Neural cell (in vitro differentiated cells): ENCODE data around the gene VWA8. TPM values are rescaled to one million over a fixed set of nuclear protein-coding genes. Genes with fewer than 3 reads are reported as not detected.

Experiments
- H2AFZ ChIP-seq: fragments of 200-600, 300-800 bp; sonication (generic), shearing (Covaris generic); 2 replicates; pipeline ENCODE4 v1.6.0; 2014; ENCODE audit warnings: low read depth, mild to moderate bottlenecking, antibody characterized with exemption, low read length, moderate library complexity
- H3F3A ChIP-seq: fragments of 200-600 bp; shearing (Covaris generic); 2 replicates; pipeline ENCODE4 v1.6.1; 2016; ENCODE audit warnings: mild to moderate bottlenecking, moderate library complexity, mixed read lengths, antibody characterized with exemption, low read length; ENCODE audit not compliant: insufficient read depth, poor library complexity, severe bottlenecking
- H3K27ac ChIP-seq: fragments of 200-600, 300-800 bp; sonication (generic), shearing (Covaris generic); 2 replicates; pipeline ENCODE4 v1.5.1; 2014; ENCODE audit warnings: mild to moderate bottlenecking, low read length, moderate library complexity
- H3K27me3 ChIP-seq: fragments of 300-800, 200-600 bp; sonication (generic), shearing (Covaris generic); 2 replicates; pipeline ENCODE4 v1.6.0; 2014; ENCODE audit warnings: mild to moderate bottlenecking, low read depth, low read length, moderate library complexity; ENCODE audit not compliant: insufficient read depth
- H3K36me3 ChIP-seq: fragments of 300-800, 200-600 bp; sonication (generic), shearing (Covaris generic); 2 replicates; pipeline ENCODE4 v1.5.1; 2014; ENCODE audit warnings: mild to moderate bottlenecking, antibody characterized with exemption, low read length, moderate library complexity; ENCODE audit not compliant: insufficient read depth
- H3K4me2 ChIP-seq: fragments of 300-800, 200-600 bp; sonication (generic), shearing (Covaris generic); 2 replicates; pipeline ENCODE4 v1.6.0; 2014; ENCODE audit warnings: mild to moderate bottlenecking, low read length
- H3K4me3 ChIP-seq: fragments of 300-800, 200-600 bp; sonication (generic), shearing (Covaris generic); 2 replicates; pipeline ENCODE4 v1.5.1; 2014; ENCODE audit warnings: mild to moderate bottlenecking, low read length, moderate library complexity
- H3K79me2 ChIP-seq: fragments of 200-600 bp; shearing (Covaris generic); replicated peaks from 2 replicates; pipeline ENCODE4 v1.6.0; 2014; ENCODE audit warnings: mild to moderate bottlenecking, low read length, moderate library complexity; ENCODE audit not compliant: insufficient read depth
- H3K9ac ChIP-seq: fragments of 300-800, 200-600 bp; sonication (generic), shearing (Covaris generic); 2 replicates; pipeline ENCODE4 v1.6.1; 2016; ENCODE audit warnings: mild to moderate bottlenecking, low read length, mixed read lengths
- H3K9me2 ChIP-seq: fragments of 200-600 bp; shearing (Covaris generic); 2 replicates; pipeline ENCODE4 v1.6.1; 2016; ENCODE audit warnings: mild to moderate bottlenecking, low read length, mixed read lengths; ENCODE audit not compliant: insufficient read depth
- H3K9me3 ChIP-seq: fragments of 200-600, 300-800 bp; sonication (generic), shearing (Covaris generic); 2 replicates; pipeline ENCODE4 v1.6.1; 2016; ENCODE audit warnings: mild to moderate bottlenecking, mixed run types, low read length, moderate library complexity, mixed read lengths
- H4K20me1 ChIP-seq: fragments of 200-600 bp; shearing (Covaris generic); 2 replicates; pipeline ENCODE4 v1.6.1; 2016; ENCODE audit warnings: mild to moderate bottlenecking, mixed run types; ENCODE audit not compliant: insufficient read depth
- CTCF ChIP-seq: fragments of 450-650 bp; IDR thresholded peaks from 2 replicates; pipeline ENCODE4 v1.5.1; 2014; ENCODE audit warnings: antibody characterized with exemption, mild to moderate bottlenecking, moderate library complexity; ENCODE audit not compliant: poor library complexity, severe bottlenecking
- EP300 ChIP-seq: fragments of 450-650 bp; conservative IDR thresholded peaks from 2 replicates; pipeline ENCODE4 v1.6.1; 2014; ENCODE audit warnings: antibody characterized with exemption, mild to moderate bottlenecking, moderate library complexity; ENCODE audit not compliant: poor library complexity, severe bottlenecking
- EZH2 ChIP-seq: fragments of 200-600, 300-800 bp; shearing (Covaris generic), sonication (generic); IDR thresholded peaks from 2 replicates; pipeline ENCODE4 v1.6.1; 2014; ENCODE audit warnings: antibody characterized with exemption, low read length, borderline replicate concordance, mild to moderate bottlenecking; ENCODE audit not compliant: insufficient read depth, poor library complexity, severe bottlenecking
- MXI1 ChIP-seq: fragments of 450-650 bp; conservative IDR thresholded peaks from 2 replicates; pipeline ENCODE4 v1.6.1; 2014; ENCODE audit warnings: antibody characterized with exemption, mild to moderate bottlenecking; ENCODE audit not compliant: poor library complexity, severe bottlenecking
- POLR2AphosphoS5 ChIP-seq: IDR thresholded peaks from 2 replicates; pipeline ENCODE4 v1.6.1; 2012
- RAD21 ChIP-seq: fragments of 450-650 bp; conservative IDR thresholded peaks from 2 replicates; pipeline ENCODE4 v1.6.1; 2014; ENCODE audit warnings: antibody characterized with exemption, mild to moderate bottlenecking, moderate library complexity
- REST ChIP-seq: IDR thresholded peaks from 2 replicates; pipeline ENCODE4 v1.6.1; 2012; ENCODE audit warnings: borderline replicate concordance
- SMC3 ChIP-seq: fragments of 450-650 bp; conservative IDR thresholded peaks from 2 replicates; pipeline ENCODE4 v1.6.1; 2014; ENCODE audit warnings: antibody characterized with exemption, mild to moderate bottlenecking, moderate library complexity; ENCODE audit not compliant: poor library complexity
- TAF1 ChIP-seq: IDR thresholded peaks from 2 replicates; pipeline ENCODE4 v1.6.1; 2012; ENCODE audit warnings: low read depth
- polyA plus RNA-seq: library from polyadenylated mRNA; depleted of rRNA; stranded (reverse); fragments of >200 nt; gene quantifications from 2 replicates; pipeline ENCODE4 v1.2.3, GENCODE V29; 2014

The VWA8 gene
- polyA plus RNA-seq, 1 donor from 2014 or later = 3.6 TPM

- no peaks in the 10 kb centered on the region for H3K36me3 ChIP-seq
- TF ChIP-seq CTCF (peak; percentile 76), MXI1 (no peak), POLR2AphosphoS5 (no peak), RAD21 (peak; percentile 78), TAF1 (no peak), SMC3 (peak; percentile 78)
- no peak overlapping the region for H2AFZ ChIP-seq
- H3K4me3 ChIP-seq = no peak overlapping the region
- H3K9me3 ChIP-seq = no peaks in the 10 kb centered on the region
- H4K20me1 ChIP-seq = no peaks in the 10 kb centered on the region
- H3K4me2 ChIP-seq = no peak overlapping the region
- no peaks in the 10 kb centered on the region for H3K27me3 ChIP-seq
- H3K27ac ChIP-seq = no peak overlapping the region
- H3F3A ChIP-seq = no peaks in the 10 kb centered on the region
- no peak overlapping the region for H3K9ac ChIP-seq
- no peaks in the 10 kb centered on the region for H3K79me2 ChIP-seq
- no peaks in the 10 kb centered on the region for H3K9me2 ChIP-seq
These were observed 308.1 kb downstream of the VWA8 start for GRCh38 chr13:41652735-41653361.

DNA sequence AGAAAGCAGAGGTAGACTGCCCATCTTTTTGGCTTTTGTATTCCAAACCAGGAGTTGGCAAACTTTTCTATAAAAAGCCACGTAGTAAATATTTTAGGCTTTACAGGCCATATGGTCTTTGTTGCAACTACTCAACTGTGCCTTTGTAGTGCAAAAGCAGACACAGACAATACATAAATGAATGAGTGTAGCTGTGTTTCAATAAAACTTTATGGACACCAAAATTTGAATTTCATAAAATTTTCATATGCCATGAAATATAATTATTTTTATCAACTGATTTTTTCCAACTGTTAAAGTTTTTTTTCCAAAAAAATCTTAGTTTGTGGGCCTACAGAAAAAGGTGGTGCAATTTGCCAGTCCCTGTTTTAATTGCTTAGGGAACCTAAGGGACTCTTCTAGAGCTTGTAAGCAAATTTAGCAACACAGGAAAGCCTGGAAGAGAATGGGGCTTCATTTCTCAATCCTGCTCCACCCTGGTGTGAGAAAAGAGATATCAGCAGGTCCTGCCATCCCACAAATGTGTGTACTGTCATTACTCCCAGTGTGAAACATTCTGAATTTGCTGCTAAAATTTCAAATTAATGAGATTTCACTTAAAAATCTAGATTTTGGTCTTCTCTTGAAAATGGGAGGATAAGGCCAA, 309.4 kb downstream of the VWA8 start:
- Histone ChIP-seq H2AFZ (no peak overlapping the region), H3K27ac (no peak overlapping the region), H3K36me3 (no peaks in the 10 kb centered on the region), H3K4me3 (no peak overlapping the region), H3K9ac (no peak overlapping the region), H3K4me2 (no peak overlapping the region), H4K20me1 (no peaks in the 10 kb centered on the region), H3K9me3 (no peaks in the 10 kb centered on the region), H3K27me3 (no peaks in the 10 kb centered on the region), H3K9me2 (no peaks in the 10 kb centered on the region), H3K79me2 (no peaks in the 10 kb centered on the region), H3F3A (no peaks in the 10 kb centered on the region)
- no peak for TF ChIP-seq RAD21
- no peak for TF ChIP-seq TAF1
- no peak for TF ChIP-seq REST
- TF ChIP-seq SMC3 = no peak
- no peak for TF ChIP-seq EZH2
- TF ChIP-seq EP300 = no peak
- TF ChIP-seq MXI1 = no peak
- TF ChIP-seq POLR2AphosphoS5 = no peak
- no peak for TF ChIP-seq CTCF
